DND-41 (cell line): Measurements from ENCODE around the gene DDX23.

Experiments
- ATAC-seq: fragments of 200-7000 bp; cut with Tn5 transposase; 3 replicates; pipeline ENCODE4 v1.9.1; 2021; ENCODE audit warnings: low read depth; ENCODE audit not compliant: insufficient read depth
- DNase-seq: peaks from one replicate; pipeline ENCODE4 v3.0.0-alpha.2; 2020
- H2AFZ ChIP-seq: 2 replicates; pipeline ENCODE4 v1.6.0; 2012; ENCODE audit warnings: low read depth, low read length
- H3K27ac ChIP-seq: 2 replicates; pipeline ENCODE4 v1.5.1; 2012; ENCODE audit warnings: low read length, inconsistent platforms
- H3K27me3 ChIP-seq: fragments of 200-600 bp; sonication (generic); 2 replicates; pipeline ENCODE4 v1.6.0; 2012; ENCODE audit warnings: low read length, mild to moderate bottlenecking, inconsistent platforms; ENCODE audit not compliant: insufficient read depth, poor library complexity
- H3K36me3 ChIP-seq: 2 replicates; pipeline ENCODE4 v1.5.1; 2012; ENCODE audit warnings: low read length, inconsistent platforms; ENCODE audit not compliant: insufficient read depth
- H3K4me1 ChIP-seq: 2 replicates; pipeline ENCODE4 v1.5.1; 2012; ENCODE audit warnings: mild to moderate bottlenecking, low read length; ENCODE audit not compliant: insufficient read depth
- H3K4me2 ChIP-seq: 2 replicates; pipeline ENCODE4 v1.6.0; 2012; ENCODE audit warnings: mild to moderate bottlenecking, moderate library complexity, low read length, inconsistent platforms; ENCODE audit not compliant: insufficient read depth
- H3K4me3 ChIP-seq, 2 experiments: fragments of 200-600 bp in 1 of 2; shearing (Covaris generic) in 1 of 2; 2 replicates each; pipeline ENCODE4 v1.5.1; 2012 to 2016; ENCODE audit warnings: inconsistent platforms in 2 of 2, low read length in 2 of 2, mild to moderate bottlenecking in 2 of 2, low read depth in 1 of 2, moderate library complexity in 1 of 2
- H3K79me2 ChIP-seq: 2 replicates; pipeline ENCODE4 v1.6.0; 2012; ENCODE audit warnings: low read length, inconsistent platforms; ENCODE audit not compliant: insufficient read depth
- H3K9ac ChIP-seq: 2 replicates; pipeline ENCODE4 v1.6.0; 2012; ENCODE audit warnings: low read depth, mild to moderate bottlenecking, inconsistent platforms, low read length, moderate library complexity
- H3K9me3 ChIP-seq: 2 replicates; pipeline ENCODE4 v1.5.1; 2012; ENCODE audit warnings: low read length, moderate library complexity, mild to moderate bottlenecking, inconsistent platforms; ENCODE audit not compliant: insufficient read depth, severe bottlenecking
- H4K20me1 ChIP-seq: 2 replicates; pipeline ENCODE4 v1.6.0; 2012; ENCODE audit warnings: low read length; ENCODE audit not compliant: insufficient read depth
- EZH2 ChIP-seq: IDR thresholded peaks from 3 replicates; pipeline ENCODE4 v1.6.1; 2012; ENCODE audit warnings: borderline replicate concordance, low read depth, mild to moderate bottlenecking, moderate library complexity, low read length, inconsistent platforms; ENCODE audit not compliant: severe bottlenecking
- TF ChIP-seq, protein P1 (sequence below): IDR thresholded peaks from 2 replicates; pipeline ENCODE4 v1.5.1; 2012; ENCODE audit warnings: borderline replicate concordance, low read length, moderate library complexity, mild to moderate bottlenecking; ENCODE audit not compliant: poor library complexity, severe bottlenecking; ENCODE audit errors: extremely low read depth

Gene DDX23

GRCh38 chr12:48780381-48781025 is 71.5 kb downstream of the DDX23 start:
- ATAC-seq: no peak
- H3K36me3 ChIP-seq: no peaks in the 10 kb centered on the region
- no peaks in the 10 kb centered on the region for H4K20me1 ChIP-seq
- DNase-seq: no peak
- H3K4me1 ChIP-seq: no peaks in the 10 kb centered on the region
- no peak overlapping the region for H3K27ac ChIP-seq
- TF ChIP-seq, protein P1, sequence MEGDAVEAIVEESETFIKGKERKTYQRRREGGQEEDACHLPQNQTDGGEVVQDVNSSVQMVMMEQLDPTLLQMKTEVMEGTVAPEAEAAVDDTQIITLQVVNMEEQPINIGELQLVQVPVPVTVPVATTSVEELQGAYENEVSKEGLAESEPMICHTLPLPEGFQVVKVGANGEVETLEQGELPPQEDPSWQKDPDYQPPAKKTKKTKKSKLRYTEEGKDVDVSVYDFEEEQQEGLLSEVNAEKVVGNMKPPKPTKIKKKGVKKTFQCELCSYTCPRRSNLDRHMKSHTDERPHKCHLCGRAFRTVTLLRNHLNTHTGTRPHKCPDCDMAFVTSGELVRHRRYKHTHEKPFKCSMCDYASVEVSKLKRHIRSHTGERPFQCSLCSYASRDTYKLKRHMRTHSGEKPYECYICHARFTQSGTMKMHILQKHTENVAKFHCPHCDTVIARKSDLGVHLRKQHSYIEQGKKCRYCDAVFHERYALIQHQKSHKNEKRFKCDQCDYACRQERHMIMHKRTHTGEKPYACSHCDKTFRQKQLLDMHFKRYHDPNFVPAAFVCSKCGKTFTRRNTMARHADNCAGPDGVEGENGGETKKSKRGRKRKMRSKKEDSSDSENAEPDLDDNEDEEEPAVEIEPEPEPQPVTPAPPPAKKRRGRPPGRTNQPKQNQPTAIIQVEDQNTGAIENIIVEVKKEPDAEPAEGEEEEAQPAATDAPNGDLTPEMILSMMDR: no peak
- no peak for TF ChIP-seq EZH2
- H3K9ac ChIP-seq: no peak overlapping the region
- no peak overlapping the region for H3K4me2 ChIP-seq
- H2AFZ ChIP-seq: no peak overlapping the region
- H3K4me3 ChIP-seq: no peak overlapping the region
- H3K9me3 ChIP-seq: no peaks in the 10 kb centered on the region
- H3K79me2 ChIP-seq: no peaks in the 10 kb centered on the region
- H3K27me3 ChIP-seq: no peaks in the 10 kb centered on the region

- Histone ChIP-seq H3K27ac (no peak overlapping the region), H2AFZ (no peak overlapping the region), H3K9me3 (no peaks in the 10 kb centered on the region), H3K36me3 (no peaks in the 10 kb centered on the region), H3K4me2 (no peak overlapping the region), H3K9ac (no peak overlapping the region), H3K27me3 (no peaks in the 10 kb centered on the region), H4K20me1 (no peaks in the 10 kb centered on the region), H3K4me3 (no peak overlapping the region), H3K4me1 (no peaks in the 10 kb centered on the region), H3K79me2 (no peaks in the 10 kb centered on the region)
- no peak for TF ChIP-seq EZH2
- TF ChIP-seq, protein P1: no peak
- ATAC-seq (no peak), DNase-seq (no peak)
These were observed 72.1 kb downstream of the DDX23 start for GRCh38 chr12:48779869-48780268.
